CD8-positive, alpha-beta memory T cell (primary cell): Measurements from ENCODE around the gene KCTD7. TPM values are rescaled to one million over a fixed set of nuclear protein-coding genes. Genes with fewer than 3 reads are reported as not detected.
"Not testable (repeated sequence)": the region's sequence is repeated elsewhere in the genome, so short reads cannot be mapped to it uniquely, and the experiment has no call there.

Experiments used
- CTCF ChIA-PET: fragments of 350-600 bp; sonication (Branson Sonifier 250); formaldehyde crosslinking; loops from one replicate; lab custom pipeline; 2021; ENCODE audit warnings: antibody characterized with exemption; lab: Charles Lee
- POLR2A ChIA-PET: fragments of 350-600 bp; sonication (Branson Sonifier 250); formaldehyde crosslinking; loops from one replicate; lab custom pipeline; 2021; ENCODE audit warnings: antibody characterized with exemption; lab: Charles Lee
- DNase-seq, 5 donors: peaks; one replicate each; pipeline versions ENCODE4 v3.0.0 to v3.0.0-alpha.2; 2020 to 2022; ENCODE audit warnings: mixed read lengths in 1 of 5
- H3K27ac ChIP-seq: one replicate; pipeline ENCODE4 v1.7.0; 2013; ENCODE audit warnings: low read depth, mild to moderate bottlenecking, low read length, moderate library complexity
- H3K27me3 ChIP-seq: 2 replicates; pipeline ENCODE4 v1.7.0; 2013; ENCODE audit warnings: low read length, mild to moderate bottlenecking; ENCODE audit not compliant: insufficient read depth, poor library complexity, severe bottlenecking
- H3K36me3 ChIP-seq: 2 replicates; pipeline ENCODE4 v1.7.0; 2013; ENCODE audit warnings: mild to moderate bottlenecking, low read length, moderate library complexity; ENCODE audit not compliant: insufficient read depth
- H3K4me1 ChIP-seq: 2 replicates; pipeline ENCODE4 v1.7.0; 2013; ENCODE audit warnings: mild to moderate bottlenecking, low read length, moderate library complexity; ENCODE audit not compliant: insufficient read depth
- H3K4me3 ChIP-seq: 2 replicates; pipeline ENCODE4 v1.7.0; 2013; ENCODE audit warnings: mild to moderate bottlenecking, low read length
- H3K9me3 ChIP-seq: 2 replicates; pipeline ENCODE4 v1.7.0; 2013; ENCODE audit warnings: mild to moderate bottlenecking, low read length
- H3K27ac Mint-ChIP-seq, 8 donors: one replicate each; pipeline ENCODE4 v1.8.0; 2020 to 2021; ENCODE audit warnings: mixed read lengths in 8 of 8, mild to moderate bottlenecking in 6 of 8, inconsistent platforms in 3 of 8, moderate library complexity in 3 of 8
- H3K27me3 Mint-ChIP-seq, 2 donors: one replicate each; pipeline ENCODE4 v1.8.0; 2020 to 2021; ENCODE audit warnings: mixed read lengths in 2 of 2, mild to moderate bottlenecking in 1 of 2, moderate library complexity in 1 of 2
- H3K36me3 Mint-ChIP-seq, 3 donors: one replicate each; pipeline ENCODE4 v1.8.0; 2020 to 2021; ENCODE audit warnings: mixed read lengths in 3 of 3, inconsistent platforms in 1 of 3, mild to moderate bottlenecking in 1 of 3
- H3K4me1 Mint-ChIP-seq, 3 donors: one replicate each; pipeline ENCODE4 v1.8.0; 2020 to 2021; ENCODE audit warnings: mixed read lengths in 3 of 3, inconsistent platforms in 1 of 3, mild to moderate bottlenecking in 1 of 3
- H3K4me3 Mint-ChIP-seq, 7 donors: one replicate each; pipeline ENCODE4 v1.8.0; 2020 to 2021; ENCODE audit warnings: mixed read lengths in 7 of 7, mild to moderate bottlenecking in 6 of 7, moderate library complexity in 4 of 7, inconsistent platforms in 2 of 7
- H3K9me3 Mint-ChIP-seq, 5 donors: one replicate each; pipeline ENCODE4 v1.8.0; 2020 to 2022; ENCODE audit warnings: mixed read lengths in 5 of 5, mild to moderate bottlenecking in 3 of 5, moderate library complexity in 2 of 5, inconsistent platforms in 1 of 5
- polyA plus RNA-seq: library from polyadenylated mRNA; unstranded; fragments of 300-500 nt; fragmentation: Illumina TruSeq; gene quantifications from one replicate; pipeline ENCODE4 v1.2.3, GENCODE V29; 2021
- total RNA-seq, 2 experiments: library from RNA; stranded (reverse); gene quantifications; one replicate each; pipeline ENCODE4 v1.2.3, GENCODE V29; 2021

KCTD7 gene
- total and polyA plus RNA-seq, 3 experiments from 2014 or later: 11.6 to 17.1 (median 12.5) TPM

GRCh38 chr7:66643395-66643794 is 14.7 kb downstream of the KCTD7 start:
- H3K4me1 Mint-ChIP-seq: peaks cover 21 to 40% (median 22%) of the 10 kb centered on the region in 3 donors
- H3K27ac ChIP-seq: no peak overlapping the region
- no peak overlapping the region for H3K4me3 ChIP-seq
- no peaks in the 10 kb centered on the region for H3K27me3 ChIP-seq
- H3K27me3 Mint-ChIP-seq: no peaks in the 10 kb centered on the region
- ChIA-PET CTCF (interaction anchor here (1.0 kb wide), 1 partner anchor 9 kb away, joined by 3 read pairs; no protein-coding TSS in a partner anchor), POLR2A (interaction anchor here (0.6 to 1.0 kb wide), 4 partner anchors 9 to 97 kb away, joined by 3 to 5 read pairs (median 4); partner anchors contain the start of genes KCTD7 and RABGEF1)
- no peaks in the 10 kb centered on the region for H3K4me1 ChIP-seq
- H3K36me3 Mint-ChIP-seq: peaks cover 6 to 93% (median 35%) of the 10 kb centered on the region in 3 donors
- peak overlapping the region in 5 of 8 donors; percentile 24 to 93 (median 83) for H3K27ac Mint-ChIP-seq
- H3K9me3 ChIP-seq: no peaks in the 10 kb centered on the region
- no peak overlapping the region for H3K4me3 Mint-ChIP-seq
- H3K36me3 ChIP-seq: peaks cover 28% of the 10 kb centered on the region
- H3K9me3 Mint-ChIP-seq: no peaks in the 10 kb centered on the region
- no peak for DNase-seq

- DNase-seq, H3K9me3 ChIP-seq, H3K27me3 Mint-ChIP-seq, CTCF ChIA-PET, H3K27ac ChIP-seq, H3K4me1 ChIP-seq, H3K4me3 ChIP-seq, H3K36me3 ChIP-seq, H3K27me3 ChIP-seq, H3K9me3 Mint-ChIP-seq: not testable (repeated sequence)
- H3K27ac Mint-ChIP-seq: peak overlapping the region in 3 of 8 donors; percentile 60 to 78 (median 61)
- peaks cover 22 to 32% (median 26%) of the 10 kb centered on the region in 3 donors for H3K4me1 Mint-ChIP-seq
- peaks cover 0 to 32% (median 5%) of the 10 kb centered on the region in 3 donors for H3K36me3 Mint-ChIP-seq
- H3K4me3 Mint-ChIP-seq: peak overlapping the region in 3 of 7 donors; percentile 22 to 68 (median 32)
- POLR2A ChIA-PET: interaction anchor here (1.5 kb wide), 1 partner anchor 20 kb away, joined by 3 read pairs; no protein-coding TSS in a partner anchor
Measured at GRCh38 chr7:66651026-66651425, 22.3 kb downstream of the KCTD7 start.

DNA sequence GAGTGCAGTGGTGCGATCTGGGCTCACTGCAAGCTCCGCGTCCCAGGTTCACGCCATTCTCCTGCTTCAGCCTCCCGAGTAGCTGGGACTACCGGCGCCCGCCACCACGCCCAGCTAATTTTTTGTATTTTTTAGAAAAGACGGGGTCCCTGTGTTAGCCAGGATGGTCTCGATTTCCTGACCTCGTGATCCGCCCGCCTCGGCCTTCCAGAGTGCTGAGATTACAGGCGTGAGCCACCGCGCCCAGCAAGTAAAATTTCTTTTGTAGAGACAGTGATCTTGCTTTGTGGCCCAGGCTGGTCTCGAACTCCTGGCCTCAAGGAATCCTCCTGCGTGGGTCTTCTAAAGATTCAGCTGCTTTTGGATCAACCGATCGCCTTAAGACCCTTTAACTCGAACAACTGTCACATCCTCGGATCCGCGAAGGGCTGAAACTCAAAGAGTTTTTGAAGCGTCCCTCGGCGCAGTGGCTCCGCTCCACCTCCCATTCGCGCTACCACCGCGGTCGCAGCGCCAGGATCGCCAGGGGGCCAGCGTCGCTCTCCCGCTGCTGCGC is 25.1 kb downstream of the KCTD7 start:
- H3K27ac Mint-ChIP-seq: peak overlapping the region; percentile 94 to 99 (median 98)
- H3K4me1 ChIP-seq, H3K9me3 ChIP-seq, H3K9me3 Mint-ChIP-seq, DNase-seq, H3K27me3 Mint-ChIP-seq, H3K36me3 ChIP-seq, H3K27me3 ChIP-seq: not testable (repeated sequence)
- ChIA-PET POLR2A (interaction anchor here (0.6 to 3.0 kb wide), 9 partner anchors 15 to 341 kb away, joined by 3 to 20 read pairs (median 5); partner anchors contain the start of genes KCTD7, RABGEF1, SBDS and TMEM248), CTCF (interaction anchor here (1.0 to 2.1 kb wide), 3 partner anchors 25 to 96 kb away, joined by 3 to 11 read pairs (median 6); partner anchors contain the start of gene KCTD7)
- peak overlapping the region; percentile 95 to 98 (median 96) for H3K4me3 Mint-ChIP-seq
- H3K36me3 Mint-ChIP-seq: peaks cover 0 to 11% (median 0%) of the 10 kb centered on the region in 3 donors
- H3K4me1 Mint-ChIP-seq: peaks cover 25 to 40% (median 30%) of the 10 kb centered on the region in 3 donors
- H3K4me3 ChIP-seq: peak overlapping the region; percentile 95
- H3K27ac ChIP-seq: peak overlapping the region; percentile 97

DNA sequence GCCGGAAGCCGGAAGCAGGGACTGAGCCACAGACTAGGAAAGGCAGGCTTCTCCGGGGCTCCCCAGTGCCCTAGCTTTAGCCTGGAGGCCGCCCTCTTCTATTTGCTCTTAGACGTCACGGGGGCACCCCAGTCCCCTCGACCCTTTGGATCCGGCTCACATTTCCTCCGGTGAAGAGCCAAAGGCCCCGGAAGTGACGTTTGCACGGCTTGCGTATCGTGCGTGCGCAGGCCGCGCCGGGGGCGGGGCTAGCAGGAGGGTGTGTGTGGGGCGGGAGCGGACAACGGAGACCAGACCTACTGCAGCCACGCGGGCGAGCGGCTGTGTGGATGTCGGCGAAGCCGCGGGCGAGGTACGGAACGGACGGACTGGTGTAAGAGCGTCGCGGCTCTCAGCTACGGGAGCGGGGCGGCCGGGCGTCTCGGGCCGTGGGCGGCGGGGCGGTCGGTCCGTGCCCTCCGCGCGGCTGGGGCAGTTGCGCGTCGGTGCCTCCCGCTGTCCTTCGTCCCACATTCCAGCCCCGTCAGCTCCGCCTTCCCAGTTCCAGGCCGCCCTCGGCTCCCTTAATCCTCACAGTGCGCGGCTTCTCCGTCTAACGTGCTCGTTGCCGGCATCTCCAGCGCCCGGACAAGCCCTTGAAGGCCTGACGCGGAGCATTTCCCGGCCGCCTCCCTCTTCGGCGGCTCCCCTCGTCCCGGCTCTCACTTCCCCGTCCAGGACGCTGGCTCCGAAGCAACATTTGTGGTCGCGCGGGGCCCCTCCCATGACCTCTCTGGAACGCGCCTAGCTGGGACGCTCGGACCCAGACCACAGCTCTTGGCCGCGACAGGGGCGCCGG is 25.8 kb downstream of the KCTD7 start:
- peak overlapping the region; percentile 95 for H3K4me3 ChIP-seq
- Mint-ChIP-seq H3K27me3 (peaks cover 0 to 1% of the 10 kb centered on the region in 2 donors), H3K36me3 (peaks cover 0 to 10% (median 0%) of the 10 kb centered on the region in 3 donors), H3K4me3 (peak overlapping the region; percentile 95 to 98 (median 96)), H3K4me1 (peaks cover 21 to 40% (median 30%) of the 10 kb centered on the region in 3 donors), H3K27ac (peak overlapping the region; percentile 94 to 99 (median 98)), H3K9me3 (no peaks in the 10 kb centered on the region)
- DNase-seq: peak; percentile 96 to 99 (median 97)
- ChIA-PET CTCF (interaction anchor here (1.0 to 2.1 kb wide), 5 partner anchors 11 to 97 kb away, joined by 3 to 11 read pairs (median 4); partner anchors contain the start of gene KCTD7), POLR2A (interaction anchor here (0.6 to 3.0 kb wide), 9 partner anchors 16 to 340 kb away, joined by 3 to 20 read pairs (median 5); partner anchors contain the start of genes KCTD7, RABGEF1, SBDS and TMEM248)
- no peaks in the 10 kb centered on the region for H3K36me3 ChIP-seq
- peak overlapping the region; percentile 97 for H3K27ac ChIP-seq
- H3K4me1 ChIP-seq: peaks cover 6% of the 10 kb centered on the region
- no peaks in the 10 kb centered on the region for H3K9me3 ChIP-seq
- H3K27me3 ChIP-seq: no peaks in the 10 kb centered on the region

DNA sequence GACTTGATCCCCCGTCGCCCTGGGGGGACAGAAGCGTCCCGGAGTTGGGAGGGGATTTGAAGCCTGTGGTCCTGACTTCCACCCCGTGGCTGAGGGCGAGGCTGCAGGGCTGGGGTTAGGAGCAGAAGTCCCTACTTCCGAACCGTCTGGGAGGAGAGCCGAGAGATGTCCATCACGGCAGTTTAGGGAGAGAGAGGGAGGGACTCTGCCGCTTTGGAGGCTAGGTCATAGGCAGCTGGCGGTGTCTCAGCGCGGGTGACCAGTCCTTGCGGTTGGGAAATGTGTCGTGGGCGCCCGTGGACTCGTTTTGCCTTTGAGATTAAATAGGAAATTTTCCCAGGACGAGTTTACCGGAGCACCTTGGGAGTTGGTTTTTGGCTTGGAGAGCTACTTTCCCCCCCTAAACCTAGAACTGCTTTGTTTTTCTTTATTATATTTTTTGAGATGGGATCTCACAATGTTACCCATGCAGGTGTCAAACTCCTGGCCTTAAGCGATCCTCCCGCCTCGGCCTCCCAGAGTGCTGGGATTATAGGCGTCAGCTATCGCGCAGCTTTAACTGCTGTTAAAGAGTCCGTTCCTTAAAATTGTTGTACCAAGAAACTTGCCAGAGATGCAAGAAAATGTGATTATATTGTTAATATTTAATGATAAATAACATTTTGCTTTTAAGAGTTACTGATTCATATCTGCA is 26.6 kb downstream of the KCTD7 start:
- not testable (repeated sequence) for H3K27me3 Mint-ChIP-seq, H3K9me3 Mint-ChIP-seq, H3K9me3 ChIP-seq, H3K27me3 ChIP-seq, DNase-seq, H3K4me1 ChIP-seq, H3K36me3 Mint-ChIP-seq, H3K36me3 ChIP-seq
- ChIA-PET POLR2A (interaction anchor here (0.6 to 3.0 kb wide), 4 partner anchors 23 to 27 kb away, joined by 4 to 20 read pairs (median 12); partner anchors contain the start of gene KCTD7), CTCF (interaction anchor here (1.0 to 2.1 kb wide), 4 partner anchors 10 to 98 kb away, joined by 3 to 11 read pairs (median 4); partner anchors contain the start of gene KCTD7)
- Mint-ChIP-seq H3K27ac (peak overlapping the region in 7 of 8 donors; percentile 85 to 99 (median 96)), H3K4me1 (peaks cover 21 to 40% (median 30%) of the 10 kb centered on the region in 3 donors), H3K4me3 (peak overlapping the region; percentile 95 to 98 (median 96))
- Histone ChIP-seq H3K4me3 (peak overlapping the region; percentile 95), H3K27ac (peak overlapping the region; percentile 97)

DNA sequence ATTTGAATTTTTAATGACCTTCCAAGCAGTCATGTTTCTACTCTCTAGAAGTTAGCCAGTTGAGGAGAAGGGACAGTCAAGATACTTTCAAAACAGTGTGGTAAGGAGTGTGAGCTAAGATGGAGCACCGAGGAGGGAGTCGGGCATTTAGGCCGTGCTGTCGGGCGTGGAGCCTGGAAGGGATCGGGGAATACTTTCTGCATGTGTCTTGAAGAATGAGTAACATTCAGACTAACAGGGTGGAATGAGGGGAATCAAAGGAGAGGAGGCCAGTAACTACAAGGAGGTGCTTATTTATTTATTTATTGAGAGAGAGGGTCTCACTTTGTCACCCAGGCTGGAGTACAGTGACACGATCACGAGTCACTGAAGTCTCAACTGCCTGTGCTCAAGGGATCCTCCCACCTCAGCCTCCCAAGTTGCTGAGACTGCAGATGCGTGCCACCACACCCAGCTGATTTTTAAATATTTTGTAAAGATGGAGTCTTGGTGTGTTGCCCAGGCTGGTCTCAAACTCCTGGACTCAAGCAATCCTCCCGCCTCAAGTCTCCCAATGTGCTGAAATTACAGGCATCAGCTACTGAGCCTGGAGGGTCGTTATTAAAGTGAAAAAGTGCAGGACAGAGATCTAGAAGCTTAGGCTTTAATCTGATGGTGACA is 27.3 kb downstream of the KCTD7 start:
- not testable (repeated sequence) for DNase-seq, H3K36me3 Mint-ChIP-seq, H3K36me3 ChIP-seq, H3K27me3 Mint-ChIP-seq, H3K9me3 Mint-ChIP-seq, H3K4me3 ChIP-seq, H3K9me3 ChIP-seq, H3K4me1 ChIP-seq, H3K27me3 ChIP-seq, H3K27ac ChIP-seq
- Mint-ChIP-seq H3K27ac (peak overlapping the region in 5 of 8 donors; percentile 38 to 94 (median 76)), H3K4me3 (peak overlapping the region; percentile 52 to 98 (median 96)), H3K4me1 (peaks cover 22 to 40% (median 30%) of the 10 kb centered on the region in 3 donors)
- POLR2A ChIA-PET: interaction anchor here (0.6 kb wide), 1 partner anchor 25 kb away, joined by 4 read pairs; no protein-coding TSS in a partner anchor
- CTCF ChIA-PET: interaction anchor here (1.0 to 1.6 kb wide), 3 partner anchors 9 to 98 kb away, joined by 3 to 4 read pairs (median 3); no protein-coding TSS in a partner anchor

- CTCF ChIA-PET: interaction anchor here (0.7 to 1.1 kb wide), 2 partner anchors 71 to 81 kb away, joined by 3 read pairs; no protein-coding TSS in a partner anchor
- no peaks in the 10 kb centered on the region for H3K9me3 Mint-ChIP-seq
- peaks cover 0 to 1% of the 10 kb centered on the region in 2 donors for H3K27me3 Mint-ChIP-seq
- no peak for DNase-seq
- H3K27ac ChIP-seq: no peak overlapping the region
- H3K9me3 ChIP-seq: no peaks in the 10 kb centered on the region
- H3K27ac Mint-ChIP-seq: no peak overlapping the region
- no peak overlapping the region for H3K4me3 ChIP-seq
- H3K36me3 ChIP-seq: no peaks in the 10 kb centered on the region
- H3K4me1 Mint-ChIP-seq: peaks cover 19 to 37% (median 27%) of the 10 kb centered on the region in 3 donors
- peaks cover 6% of the 10 kb centered on the region for H3K4me1 ChIP-seq
- POLR2A ChIA-PET: no interaction called here
- no peak overlapping the region for H3K4me3 Mint-ChIP-seq
- H3K27me3 ChIP-seq: no peaks in the 10 kb centered on the region
- peaks cover 0 to 14% (median 4%) of the 10 kb centered on the region in 3 donors for H3K36me3 Mint-ChIP-seq
Measured at GRCh38 chr7:66657798-66658197, 29.1 kb downstream of the KCTD7 start.
